Measurements from ENCODE around the gene C22orf39. TPM values are rescaled to one million over a fixed set of nuclear protein-coding genes. Genes with fewer than 3 reads are reported as not detected.

The C22orf39 gene
- total RNA-seq, 1 donor from 2014 or later = 38.2 TPM

DNA sequence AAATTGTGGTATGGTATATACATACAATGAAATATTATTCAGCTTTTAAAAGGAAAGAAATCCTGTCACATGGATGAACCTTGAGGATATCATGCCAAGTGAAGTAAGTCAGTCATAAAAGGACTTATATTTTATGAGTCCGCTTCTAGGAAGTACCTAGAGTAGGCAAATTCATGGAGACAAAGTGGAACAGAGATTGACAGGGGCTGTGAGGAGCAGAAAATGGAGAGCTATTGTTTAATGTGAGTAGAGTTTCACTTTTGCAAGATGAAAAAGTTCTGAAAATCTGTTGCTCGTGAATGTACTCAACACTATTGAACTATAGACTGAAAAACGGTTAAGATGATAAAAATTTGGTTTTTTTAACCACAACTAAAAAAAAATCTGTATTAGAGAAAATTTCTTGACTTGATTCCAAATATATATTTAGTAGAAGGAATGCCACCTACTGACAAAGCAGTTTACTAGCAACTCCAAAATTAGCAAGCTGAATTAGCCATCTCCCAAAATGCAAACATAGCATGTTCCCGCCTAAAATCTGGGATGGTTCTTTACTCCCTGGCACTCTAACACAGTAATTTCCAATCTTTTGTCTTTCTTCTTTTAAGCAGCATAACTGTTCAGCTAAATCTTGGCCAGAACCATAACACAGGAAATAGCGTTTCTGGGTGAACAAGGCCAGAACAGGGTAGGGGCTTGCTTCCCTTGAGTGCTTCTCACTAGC, 30.0 kb upstream of the C22orf39 start:
- peak; percentile 15 for DNase-seq (ENCODE audit: low read depth)

- no peak for DNase-seq (ENCODE audit: low read depth)
These were observed 28.5 kb upstream of the C22orf39 start for GRCh38 chr22:19476023-19476422.

GRCh38 chr22:19473578-19473977, 26.1 kb upstream of the C22orf39 start:
- no peak for DNase-seq (ENCODE audit: low read depth)

- DNase-seq (ENCODE audit: low read depth) = no peak
These were observed 24.7 kb upstream of the C22orf39 start for GRCh38 chr22:19472233-19472632.

DNA sequence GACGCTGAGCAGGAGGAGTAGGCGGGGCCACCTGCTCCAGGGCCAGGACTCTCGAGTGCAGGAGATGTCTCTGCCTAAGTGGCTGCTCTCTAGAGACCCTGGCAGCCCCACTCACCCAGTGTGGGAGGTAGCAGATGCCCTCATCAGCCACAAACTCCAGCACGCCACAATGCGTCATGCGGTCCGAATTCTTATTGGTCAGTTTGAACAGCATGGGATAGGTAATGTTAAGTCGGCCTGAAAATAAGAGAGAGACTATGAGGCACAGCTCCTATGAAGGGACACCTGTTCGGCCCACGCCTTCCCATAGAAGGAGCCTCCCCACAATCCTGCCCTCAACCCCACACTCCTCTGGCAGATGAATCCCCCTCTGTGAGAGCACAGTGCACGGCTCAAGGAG, 24.1 kb upstream of the C22orf39 start:
- no peak for DNase-seq (ENCODE audit: low read depth)

DNA sequence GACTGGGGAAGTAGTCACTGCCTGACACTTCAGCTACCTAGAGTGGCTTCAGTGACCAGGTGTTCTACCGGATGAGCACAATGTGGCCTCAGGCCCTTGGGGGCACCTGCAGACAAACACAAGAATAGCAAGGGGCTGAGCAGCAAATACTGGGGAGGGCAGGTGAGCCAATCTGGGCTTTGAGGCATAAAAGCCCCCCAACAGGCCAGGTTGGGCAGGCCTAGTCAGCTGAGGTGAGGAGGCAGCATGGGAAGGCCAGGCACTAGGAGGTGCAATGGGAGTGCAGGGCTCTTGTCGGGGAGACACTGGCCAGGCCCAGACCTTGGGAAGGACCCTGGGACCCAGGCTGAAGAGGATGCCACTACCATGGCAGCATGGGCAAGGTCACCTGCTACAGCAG, 22.5 kb upstream of the C22orf39 start:
- DNase-seq (ENCODE audit: low read depth) = no peak

DNA sequence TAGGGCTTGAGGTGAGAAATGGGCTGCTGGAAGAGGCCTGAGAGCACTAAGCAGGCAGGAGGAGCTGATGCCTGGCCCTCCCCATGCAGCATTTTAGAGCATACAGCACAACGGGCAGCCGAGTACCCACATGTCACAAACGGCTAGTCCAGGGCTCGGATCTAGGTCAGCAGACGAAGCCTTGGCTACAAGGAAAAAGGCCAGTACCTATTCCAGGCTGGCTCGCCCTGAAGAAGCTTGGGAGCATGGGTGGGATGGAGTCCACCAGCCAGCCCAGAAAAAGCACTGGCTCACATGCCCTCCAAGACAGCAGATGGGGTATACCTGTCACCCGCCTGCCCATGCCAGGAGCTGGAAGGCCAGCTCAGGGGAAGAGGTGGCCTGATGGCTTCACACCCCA, 21.9 kb upstream of the C22orf39 start:
- no peak for DNase-seq (ENCODE audit: low read depth)

- no peak for DNase-seq (ENCODE audit: low read depth)
These were observed 20.4 kb upstream of the C22orf39 start for GRCh38 chr22:19467912-19468311.

GRCh38 chr22:19466848-19467752, 19.6 kb upstream of the C22orf39 start:
- DNase-seq (ENCODE audit: low read depth) = no peak

GRCh38 chr22:19466126-19466716, 18.7 kb upstream of the C22orf39 start:
- no peak for DNase-seq (ENCODE audit: low read depth)

GRCh38 chr22:19464975-19465374, 17.5 kb upstream of the C22orf39 start:
- no peak for DNase-seq (ENCODE audit: low read depth)

- no peak for DNase-seq (ENCODE audit: low read depth)
These were observed 17.0 kb upstream of the C22orf39 start for GRCh38 chr22:19464546-19464945.

DNA sequence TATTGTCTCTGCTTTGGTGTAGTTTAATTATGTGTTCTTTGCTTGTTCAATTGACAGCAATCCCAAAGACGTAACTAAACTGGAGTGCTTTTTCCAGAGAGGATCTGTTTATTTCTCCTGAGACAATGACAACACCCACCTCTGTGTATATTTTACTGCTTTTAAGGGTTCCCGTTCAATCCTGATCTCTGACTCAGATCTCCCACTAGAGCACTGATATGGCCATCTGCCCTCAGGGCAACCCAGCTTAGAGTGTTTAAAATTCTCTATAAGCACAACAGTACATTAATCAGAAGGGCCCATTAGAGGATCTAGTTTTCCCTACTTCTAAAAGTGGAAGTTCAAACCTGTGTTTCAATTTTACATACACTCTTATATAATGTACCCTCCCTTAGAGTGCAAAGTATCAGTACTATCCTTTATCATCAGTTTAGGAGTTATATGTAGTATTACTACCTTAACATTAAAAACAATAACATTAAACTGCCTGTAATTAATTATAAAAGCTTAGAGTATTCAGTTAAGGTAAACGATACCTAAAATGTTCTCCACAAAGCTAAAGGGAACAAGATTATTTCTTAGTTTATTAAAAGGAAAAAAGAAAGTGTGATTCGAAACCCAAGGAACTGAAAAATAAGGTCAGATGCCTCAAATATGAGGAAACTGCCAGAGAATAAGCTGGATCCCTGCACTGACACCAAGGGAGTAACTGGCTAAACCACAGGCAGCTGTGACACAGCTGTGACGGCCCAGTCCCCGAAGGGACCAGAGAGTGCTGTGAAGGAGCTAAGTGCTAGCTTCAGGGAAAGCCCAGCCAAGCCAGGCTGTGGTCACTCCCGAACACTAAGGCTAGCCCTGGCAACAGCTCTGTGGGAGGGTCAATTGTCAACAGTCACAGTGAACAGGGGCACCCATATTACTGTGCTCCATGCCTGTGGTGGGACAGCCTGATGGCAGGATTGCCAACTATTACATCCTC, 16.3 kb upstream of the C22orf39 start:
- DNase-seq (ENCODE audit: low read depth) = peak; percentile 7

GRCh38 chr22:19463008-19463407, 15.5 kb upstream of the C22orf39 start:
- DNase-seq (ENCODE audit: low read depth) = no peak

DNA sequence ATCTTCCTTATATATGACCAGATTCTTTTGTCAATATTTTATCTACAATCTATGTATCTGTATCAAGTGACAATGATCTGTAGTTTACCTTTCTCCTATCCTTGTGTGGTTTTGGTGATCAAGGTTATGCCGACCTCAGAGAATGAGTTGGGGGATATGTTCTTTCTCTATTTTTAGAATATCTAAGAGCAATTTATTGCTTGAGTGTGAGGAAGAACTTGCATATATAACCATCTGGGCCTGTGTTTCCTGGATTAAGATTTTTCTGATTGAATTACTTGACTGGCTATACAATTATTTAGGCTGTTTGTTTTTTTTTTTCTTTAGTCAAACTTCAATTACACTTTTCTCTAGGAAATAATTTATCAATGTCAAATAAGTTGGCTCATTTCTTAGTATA, 14.0 kb upstream of the C22orf39 start:
- DNase-seq (ENCODE audit: low read depth) = no peak

- no peak for DNase-seq (ENCODE audit: low read depth)
These were observed 12.5 kb upstream of the C22orf39 start for GRCh38 chr22:19460036-19460435.

GRCh38 chr22:19457828-19458428, 10.4 kb upstream of the C22orf39 start:
- no peak for DNase-seq (ENCODE audit: low read depth)

GRCh38 chr22:19456541-19456940, 9.0 kb upstream of the C22orf39 start:
- DNase-seq (ENCODE audit: low read depth) = no peak

- DNase-seq (ENCODE audit: low read depth) = no peak
These were observed 8.3 kb upstream of the C22orf39 start for GRCh38 chr22:19455585-19456370.

DNA sequence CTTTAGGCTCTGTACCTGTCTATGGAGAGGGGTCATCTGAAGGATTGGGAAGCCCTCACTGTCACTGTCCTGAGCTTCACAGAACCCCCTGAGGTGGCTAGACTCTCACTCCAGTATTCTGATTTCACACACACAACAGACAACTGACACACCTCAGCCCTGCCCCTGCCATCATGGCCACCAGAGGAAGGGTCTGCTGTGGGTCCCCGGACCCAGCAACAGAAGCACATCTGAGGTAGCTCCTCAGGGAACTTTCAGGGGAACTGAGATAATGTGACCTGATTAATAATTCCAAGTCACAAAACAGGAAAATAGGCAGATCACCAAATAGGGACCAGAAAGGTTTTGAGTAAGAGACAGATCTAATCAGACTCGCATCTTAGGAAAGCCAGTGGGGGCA, 7.5 kb upstream of the C22orf39 start:
- no peak for DNase-seq (ENCODE audit: low read depth)
